GM19193 (cell line): ENCODE measurements around the gene TBX5.

Experiments used
- POLR2A ChIP-seq: IDR thresholded peaks from 4 replicates; pipeline ENCODE4 v1.6.1; 2011; ENCODE audit not compliant: insufficient read depth, insufficient read length; ENCODE audit errors: extremely low read depth

The TBX5 gene

DNA sequence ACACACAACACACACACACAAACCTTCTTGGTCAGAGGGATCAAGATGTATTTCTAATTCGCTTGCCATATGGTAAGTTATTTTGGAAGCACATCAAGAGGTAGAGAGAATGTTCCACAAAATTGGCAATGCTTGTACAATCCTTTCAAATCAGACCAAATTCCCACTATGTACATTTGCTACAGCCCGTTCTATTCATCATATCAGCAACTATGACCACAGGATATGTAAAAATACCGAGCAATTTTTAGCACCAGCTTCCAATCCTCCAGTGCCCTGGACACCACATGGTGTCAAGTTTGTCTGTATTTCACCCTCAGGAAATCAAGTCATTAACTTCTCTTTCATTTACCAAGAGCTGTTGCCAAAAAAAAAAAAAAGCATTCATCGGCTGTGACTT, 21.2 kb downstream of the TBX5 start:
- TF ChIP-seq POLR2A, result no peak

DNA sequence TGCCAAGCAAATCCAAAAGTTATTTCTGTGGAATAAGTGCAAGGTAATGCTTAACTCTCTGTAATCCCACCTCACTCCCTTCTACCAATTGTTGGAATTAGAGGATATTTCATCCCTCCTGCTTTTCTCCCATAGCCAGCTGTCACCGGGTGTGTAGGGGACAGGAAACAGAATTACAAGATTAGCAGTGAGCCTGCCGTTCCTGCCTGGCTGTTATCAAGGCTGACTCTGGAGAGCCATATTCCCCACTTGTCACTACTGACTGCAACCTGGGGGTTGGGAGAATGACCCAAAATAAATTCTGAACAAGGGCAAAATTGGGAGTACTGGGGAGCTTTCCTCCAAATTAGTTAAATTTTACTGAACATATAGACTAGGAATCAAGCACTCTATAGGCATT, 24.8 kb downstream of the TBX5 start:
- no peak for TF ChIP-seq POLR2A

DNA sequence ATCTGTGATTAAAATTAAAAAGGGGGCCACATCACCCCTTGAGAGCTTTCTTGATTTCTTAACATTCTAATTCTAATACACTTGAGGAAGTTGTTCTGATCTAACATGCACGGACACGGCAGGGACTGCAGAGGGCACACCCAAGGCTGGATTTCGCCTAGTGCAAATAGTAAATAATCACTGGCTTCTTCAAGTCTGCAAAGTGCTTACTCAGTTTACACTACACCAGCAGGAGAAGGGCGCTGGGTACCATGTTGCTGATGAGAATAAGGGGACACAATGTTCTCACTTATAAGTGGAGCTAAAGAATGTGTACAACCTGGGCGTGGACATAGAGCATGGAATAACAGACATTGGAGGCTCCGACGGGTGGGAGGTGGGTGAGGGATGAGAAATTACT, 34.2 kb downstream of the TBX5 start:
- TF ChIP-seq POLR2A, result no peak

DNA sequence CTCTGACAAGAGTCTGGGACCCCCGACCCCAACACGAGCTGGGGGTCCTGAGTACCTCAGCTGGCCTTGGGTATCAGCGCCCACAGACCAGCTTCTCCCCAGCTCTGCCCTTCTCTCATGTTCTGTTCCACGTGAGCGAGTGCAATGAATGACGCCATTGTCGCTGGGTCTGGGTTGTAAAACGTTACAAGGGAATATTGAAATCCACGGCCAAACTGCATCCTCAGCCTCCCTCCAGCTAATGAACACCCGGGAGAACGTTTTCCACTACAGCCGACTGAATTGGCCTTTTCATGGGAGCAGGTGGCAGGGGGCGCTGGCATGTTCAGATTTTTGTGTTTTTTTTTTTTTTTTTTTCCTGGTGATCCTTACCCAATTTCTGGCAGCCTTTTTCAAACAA, 34.7 kb downstream of the TBX5 start:
- no peak for TF ChIP-seq POLR2A

DNA sequence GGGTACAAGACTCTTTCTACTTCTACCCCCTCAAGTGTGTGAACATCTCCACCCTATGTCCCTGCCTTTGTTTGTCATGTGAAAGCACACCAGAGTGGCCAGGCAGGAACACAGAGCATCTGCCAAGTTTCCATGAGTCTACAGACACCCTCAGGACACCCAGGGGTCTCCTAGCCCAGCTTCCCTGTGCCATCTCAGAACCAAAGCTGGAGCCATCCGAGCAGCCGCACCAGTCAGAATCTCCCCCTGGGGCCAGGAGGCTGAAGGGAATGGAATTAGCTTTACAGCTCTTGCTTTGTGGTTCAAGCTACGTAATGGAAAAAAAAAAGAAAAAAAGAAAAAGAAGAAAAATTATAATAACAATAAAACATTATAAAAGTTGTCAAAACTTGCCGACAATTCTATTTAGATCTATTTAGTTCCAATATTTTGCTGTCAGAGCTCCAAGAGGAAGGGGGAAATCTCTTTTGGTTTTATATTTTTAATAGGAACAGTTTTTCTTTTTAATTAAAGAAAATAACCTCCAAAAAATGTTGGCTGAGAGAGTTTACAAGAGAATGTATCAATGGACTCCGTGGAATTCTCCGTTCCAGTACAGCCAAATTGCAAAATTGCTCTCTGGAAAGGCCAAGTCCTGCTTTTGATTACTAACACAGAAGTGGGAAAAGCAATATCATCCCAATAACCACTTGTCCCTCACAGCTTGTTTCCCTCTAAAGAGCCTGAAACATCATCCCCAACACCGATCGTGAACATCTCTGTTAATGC, 37.1 kb downstream of the TBX5 start:
- no peak for TF ChIP-seq POLR2A

DNA sequence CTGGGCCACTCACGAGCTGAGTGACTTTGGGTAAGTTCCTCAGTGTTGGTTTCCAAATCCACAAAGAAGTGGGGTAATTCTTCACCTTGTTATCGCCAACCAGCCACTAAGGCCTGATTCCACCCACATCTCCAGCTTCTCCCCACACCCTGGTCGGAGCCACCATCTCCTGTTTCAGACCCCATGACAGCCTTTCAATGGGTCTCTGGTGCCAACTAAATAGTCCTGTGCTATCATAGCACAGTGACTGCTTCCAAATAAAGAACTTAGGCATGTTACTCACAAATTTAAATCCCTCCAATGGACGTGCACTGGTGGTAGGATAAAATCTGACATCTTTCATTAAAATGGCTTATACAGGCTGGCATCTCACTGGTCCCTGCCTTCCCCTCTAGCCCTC, 44.0 kb downstream of the TBX5 start:
- no peak for TF ChIP-seq POLR2A

DNA sequence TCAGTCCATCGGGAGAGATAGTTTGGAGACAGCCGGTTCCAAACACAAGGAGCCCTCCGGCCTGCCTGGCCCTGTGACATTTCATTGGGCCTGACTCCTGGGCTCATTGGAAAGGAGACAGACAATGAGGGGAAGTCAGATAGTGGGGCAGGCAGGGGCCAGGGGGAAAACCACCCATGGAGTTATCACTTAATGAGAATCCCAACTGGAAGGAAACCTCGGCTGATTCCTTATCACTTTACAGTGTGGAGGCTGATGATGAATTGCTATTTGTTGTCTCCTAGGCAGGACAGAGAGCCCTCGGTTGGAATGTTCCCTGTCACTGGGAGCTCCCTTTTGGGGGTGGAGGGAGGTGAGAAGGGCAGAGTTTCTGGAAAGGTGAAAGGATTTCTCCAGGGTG, 44.4 kb downstream of the TBX5 start:
- TF ChIP-seq POLR2A, result no peak

DNA sequence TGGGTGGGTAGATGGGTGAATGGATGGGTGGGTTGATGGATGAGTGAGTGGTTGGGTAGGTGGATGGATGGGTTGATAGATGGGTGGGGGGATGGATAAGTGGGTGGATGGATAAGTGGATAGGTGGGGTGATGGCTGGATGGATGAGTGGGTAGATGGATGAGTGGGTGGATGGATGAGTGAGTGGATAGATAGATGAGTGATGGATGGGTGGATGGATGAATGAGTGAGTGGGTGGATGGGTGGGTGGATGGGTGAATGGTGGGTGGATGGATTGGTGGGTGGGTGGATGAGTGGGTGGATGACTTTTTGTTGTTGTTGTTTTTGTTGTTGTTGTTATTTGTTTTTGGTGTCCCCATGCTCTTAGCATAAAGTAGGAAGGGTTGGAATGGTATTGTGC, 45.5 kb downstream of the TBX5 start:
- TF ChIP-seq POLR2A, result no peak

DNA sequence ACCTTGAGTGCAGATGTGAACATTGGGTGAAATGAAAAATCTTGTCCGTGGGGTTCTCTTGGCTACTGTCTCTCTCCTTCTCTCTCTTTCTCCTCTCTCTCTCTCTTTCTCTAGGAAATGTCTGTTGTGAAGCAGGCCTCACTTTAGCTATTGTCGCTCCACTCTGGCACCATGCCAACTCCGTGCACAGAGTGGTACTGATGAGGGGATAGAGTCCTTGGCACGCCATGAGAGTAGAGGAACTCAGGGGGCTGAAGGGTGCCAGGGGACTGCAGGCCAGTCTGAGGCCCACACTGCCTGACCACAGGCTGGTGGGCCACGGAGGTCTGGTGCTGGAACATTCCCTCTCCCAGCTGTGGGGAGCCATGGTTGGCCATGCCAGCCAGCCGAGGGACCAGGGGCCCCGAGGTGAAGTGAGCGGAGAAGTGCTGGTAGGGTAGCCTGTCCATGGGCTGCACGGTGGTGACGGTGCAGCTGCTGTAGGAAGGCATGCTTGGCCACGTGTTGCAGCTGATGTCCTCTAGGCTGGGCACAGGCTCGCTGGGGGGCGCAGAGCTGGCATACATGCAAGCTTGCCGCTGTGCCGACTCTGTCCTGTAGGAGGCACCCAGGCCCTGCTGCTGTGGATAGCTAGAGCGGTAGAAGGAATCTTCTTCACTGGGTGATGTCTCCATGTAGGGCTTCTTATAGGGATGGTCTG, 50.4 kb downstream of the TBX5 start:
- no peak for TF ChIP-seq POLR2A

DNA sequence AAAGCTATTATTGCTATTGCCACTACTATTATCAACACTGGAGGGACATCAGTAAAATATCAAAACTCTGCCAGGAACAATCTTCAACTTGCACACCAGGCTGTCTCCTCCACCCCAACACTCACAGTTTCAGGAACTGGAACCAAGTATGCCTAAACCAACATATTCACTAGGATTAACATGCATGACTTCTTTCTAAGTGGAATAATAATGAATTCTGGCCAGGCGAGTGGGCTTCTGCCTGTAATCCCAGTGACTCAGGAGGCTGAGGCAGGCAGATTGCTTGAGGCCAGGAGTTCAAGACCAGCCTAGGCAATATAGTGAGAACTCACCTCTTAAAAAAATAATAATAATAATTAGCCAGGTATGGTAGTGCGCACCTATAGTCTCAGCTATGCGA, 58.1 kb downstream of the TBX5 start:
- TF ChIP-seq POLR2A, result no peak

DNA sequence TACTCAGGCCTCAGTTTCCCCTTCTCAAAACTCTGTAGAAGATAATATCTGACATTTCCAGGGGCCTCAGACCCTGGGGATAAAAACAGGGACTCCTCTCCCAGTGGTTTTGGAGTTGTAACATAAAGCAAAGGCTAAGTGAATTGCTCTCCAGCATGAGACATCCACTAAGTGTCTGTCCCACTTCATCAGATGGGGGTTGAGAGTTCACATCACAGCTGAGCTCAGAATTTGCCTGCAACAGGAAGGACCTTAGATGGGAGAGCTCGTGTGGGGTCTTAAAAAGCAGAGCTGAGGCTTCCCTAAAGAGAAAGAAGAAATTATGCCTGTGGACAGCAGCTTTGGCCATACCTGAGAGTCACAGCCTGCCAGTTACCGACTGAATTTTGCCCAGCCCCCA, 61.1 kb downstream of the TBX5 start:
- no peak for TF ChIP-seq POLR2A

DNA sequence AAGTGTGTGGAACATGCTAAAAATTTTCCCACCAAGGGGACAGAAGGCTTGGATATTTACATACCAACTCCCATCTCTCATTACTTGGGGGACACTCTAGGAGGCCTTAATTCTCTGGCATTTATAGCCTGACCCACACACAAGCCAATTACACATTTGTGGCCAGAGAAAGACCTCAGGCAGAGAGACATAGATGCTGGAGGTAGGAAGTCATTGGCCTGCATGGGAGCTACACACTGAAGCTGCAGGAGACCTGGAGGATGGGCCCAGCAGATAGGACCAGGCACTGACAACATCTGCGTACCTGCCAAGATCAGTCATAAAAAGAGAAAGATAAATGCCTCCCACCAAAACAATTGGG, 61.7 kb downstream of the TBX5 start:
- TF ChIP-seq POLR2A, result no peak

DNA sequence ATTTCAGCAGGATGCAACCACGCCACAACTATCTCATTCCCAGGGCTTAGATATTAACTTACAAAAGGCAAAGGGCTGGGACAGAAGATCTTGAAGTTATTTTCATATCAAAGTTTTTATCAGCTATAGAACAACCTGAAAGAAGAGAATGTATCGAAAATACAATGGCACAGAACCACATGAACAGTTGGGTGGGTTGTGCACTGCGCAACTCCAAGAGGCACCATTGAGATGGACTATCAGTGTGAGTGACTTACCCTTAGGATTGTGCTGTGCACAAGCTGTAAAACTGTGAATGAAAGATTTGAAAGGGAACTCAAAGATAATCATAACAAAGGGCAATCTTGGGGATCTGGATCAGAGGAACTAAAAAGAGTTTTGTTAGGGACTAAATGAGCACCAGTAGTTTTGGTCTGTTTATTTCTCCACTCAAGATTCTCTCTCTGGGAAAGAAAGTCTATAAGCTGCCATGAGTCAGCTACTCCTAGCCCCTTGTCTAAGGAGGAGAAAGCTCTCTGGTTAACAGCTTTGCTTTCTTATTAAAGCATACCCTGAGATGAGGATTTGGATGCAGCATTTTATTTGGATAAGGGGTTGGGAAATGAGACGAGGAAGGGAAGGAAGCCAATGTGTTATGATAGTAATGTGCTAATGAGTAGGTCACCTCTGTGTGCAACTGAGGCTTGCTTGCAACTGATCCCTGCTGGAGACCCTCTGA, 62.2 kb downstream of the TBX5 start:
- TF ChIP-seq POLR2A, result no peak

DNA sequence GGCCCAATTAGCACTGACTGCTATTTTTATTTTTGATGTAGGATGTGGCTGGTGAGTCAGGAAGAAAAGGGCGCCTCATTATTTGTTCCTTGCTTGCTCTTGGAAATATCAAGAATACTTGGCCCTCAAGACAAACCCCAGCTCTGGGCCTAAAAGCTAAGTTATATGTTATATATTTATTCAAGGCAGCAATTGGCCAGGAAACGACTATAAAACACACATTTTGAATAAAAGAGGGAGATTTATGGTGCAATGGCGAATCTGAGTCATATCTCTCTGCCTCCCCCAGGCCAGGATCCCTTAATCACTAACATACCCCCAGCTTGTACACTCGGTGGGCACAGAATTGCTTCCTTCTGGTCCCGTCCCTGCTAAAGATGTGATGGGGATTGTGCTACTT, 63.3 kb downstream of the TBX5 start:
- TF ChIP-seq POLR2A, result no peak

DNA sequence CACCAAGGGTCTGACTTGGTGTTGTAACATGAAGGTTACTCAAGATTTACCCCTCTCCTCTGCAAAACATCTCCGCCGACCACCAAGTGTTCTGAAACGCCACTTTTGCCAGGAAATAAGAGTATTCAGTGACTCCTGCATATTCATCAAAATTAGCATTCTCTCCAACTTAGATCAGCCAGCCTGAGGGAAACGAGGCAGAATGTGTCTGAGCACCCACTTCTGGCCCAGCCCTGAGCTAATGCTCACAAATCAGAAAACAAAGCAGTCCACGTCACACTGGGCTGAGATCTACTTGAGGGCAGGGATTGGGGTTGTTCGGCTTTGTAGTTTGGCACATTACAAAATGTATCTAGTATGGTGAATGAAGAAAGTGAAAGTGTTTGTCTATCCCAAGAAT, 64.3 kb downstream of the TBX5 start:
- TF ChIP-seq POLR2A, result no peak

DNA sequence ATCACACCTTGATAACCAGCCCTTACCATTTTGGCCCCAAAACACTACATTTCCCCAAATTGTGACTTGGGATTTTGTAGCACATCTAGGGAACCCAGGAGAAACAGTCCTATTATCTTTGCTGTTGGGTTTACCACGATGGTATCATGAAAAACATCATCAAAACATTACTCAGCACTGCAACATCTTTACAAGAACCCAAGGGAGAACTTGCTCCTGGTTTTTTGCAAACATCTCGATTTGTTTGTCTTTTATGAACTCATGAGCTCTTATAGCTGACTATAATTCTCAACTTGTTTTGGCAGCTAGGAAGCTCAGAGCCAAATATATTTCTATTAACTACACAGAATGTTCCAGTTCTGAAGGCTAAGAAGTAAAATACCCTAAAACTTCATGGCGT, 65.7 kb downstream of the TBX5 start:
- no peak for TF ChIP-seq POLR2A
